Endothelial cell (in vitro differentiated cells): ENCODE measurements around the gene PTPRE. TPM values are rescaled to one million over a fixed set of nuclear protein-coding genes. Genes with fewer than 3 reads are reported as not detected.

Experiments used
- DNase-seq: peaks from one replicate; pipeline ENCODE4 v3.0.0; 2021; ENCODE audit warnings: low spot score
- H3K27ac Mint-ChIP-seq: one replicate; pipeline ENCODE4 v1.8.0; 2021; ENCODE audit warnings: mixed read lengths, inconsistent platforms; ENCODE audit not compliant: unreplicated experiment
- H3K27me3 Mint-ChIP-seq: one replicate; pipeline ENCODE4 v1.8.0; 2021; ENCODE audit warnings: mild to moderate bottlenecking, moderate library complexity, mixed read lengths, inconsistent platforms; ENCODE audit not compliant: unreplicated experiment
- H3K36me3 Mint-ChIP-seq: one replicate; pipeline ENCODE4 v1.8.0; 2021; ENCODE audit warnings: mild to moderate bottlenecking, low read depth, mixed read lengths, inconsistent platforms; ENCODE audit not compliant: unreplicated experiment
- H3K4me1 Mint-ChIP-seq: one replicate; pipeline ENCODE4 v1.8.0; 2021; ENCODE audit warnings: mild to moderate bottlenecking, mixed read lengths, inconsistent platforms; ENCODE audit not compliant: unreplicated experiment
- H3K4me3 Mint-ChIP-seq: one replicate; pipeline ENCODE4 v1.8.0; 2021; ENCODE audit warnings: mild to moderate bottlenecking, mixed read lengths, inconsistent platforms; ENCODE audit not compliant: unreplicated experiment
- H3K9me3 Mint-ChIP-seq: one replicate; pipeline ENCODE4 v1.8.0; 2021; ENCODE audit warnings: mixed read lengths, inconsistent platforms; ENCODE audit not compliant: unreplicated experiment
- CTCF ChIP-seq: fragments of 200-600 bp; sonication (generic); IDR thresholded peaks from one replicate; pipeline ENCODE4 v1.5.0; 2021; ENCODE audit warnings: antibody characterized with exemption; ENCODE audit not compliant: unreplicated experiment
- total RNA-seq: library from RNA; stranded (reverse); fragmentation: NEBNext Ultra II Directional; extraction: Animal tissue kit (Norgen Biotek cat#: 25700); gene quantifications from one replicate; pipeline ENCODE4 v1.2.1, GENCODE V29; 2021; ENCODE audit not compliant: unreplicated experiment

Gene PTPRE
- total RNA-seq, 1 donor from 2014 or later = 117 TPM

- Mint-ChIP-seq H3K27ac (no peak overlapping the region), H3K9me3 (no peaks in the 10 kb centered on the region), H3K27me3 (peaks cover 4% of the 10 kb centered on the region), H3K4me1 (peaks cover 7% of the 10 kb centered on the region), H3K36me3 (peaks cover 67% of the 10 kb centered on the region), H3K4me3 (peak overlapping the region; percentile 6)
- TF ChIP-seq CTCF = no peak
- DNase-seq = no peak
These were observed 166.2 kb downstream of the PTPRE start for GRCh38 chr10:128072941-128073645.

DNA sequence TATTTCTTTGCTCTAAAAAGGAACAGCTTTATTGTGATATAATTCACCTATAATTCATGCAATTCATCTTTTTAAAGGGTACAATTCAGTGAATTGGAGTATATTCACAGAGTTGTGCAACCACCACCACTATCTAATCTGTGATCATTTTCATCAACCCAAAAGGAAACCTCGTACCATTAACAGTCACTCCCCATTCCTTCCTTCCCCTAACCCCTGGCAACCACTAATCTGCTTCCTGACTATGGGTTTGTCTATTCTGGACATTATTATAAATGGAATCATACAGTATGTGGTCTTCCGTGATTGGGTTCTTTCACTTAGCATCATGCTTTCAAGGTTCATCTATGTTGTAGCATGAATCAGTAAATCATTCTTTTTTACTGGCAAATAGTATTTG lies 167.0 kb downstream of the PTPRE start:
- TF ChIP-seq CTCF = no peak
- Mint-ChIP-seq H3K27me3 (peaks cover 7% of the 10 kb centered on the region), H3K4me3 (peak overlapping the region; percentile 6), H3K9me3 (no peaks in the 10 kb centered on the region), H3K4me1 (peaks cover 7% of the 10 kb centered on the region), H3K36me3 (peaks cover 70% of the 10 kb centered on the region), H3K27ac (no peak overlapping the region)
- DNase-seq = no peak

GRCh38 chr10:128074589-128074988 lies 167.7 kb downstream of the PTPRE start:
- H3K27me3 Mint-ChIP-seq = peaks cover 6% of the 10 kb centered on the region
- peaks cover 75% of the 10 kb centered on the region for H3K36me3 Mint-ChIP-seq
- peaks cover 6% of the 10 kb centered on the region for H3K4me1 Mint-ChIP-seq
- H3K9me3 Mint-ChIP-seq = no peaks in the 10 kb centered on the region
- no peak for DNase-seq
- no peak overlapping the region for H3K27ac Mint-ChIP-seq
- H3K4me3 Mint-ChIP-seq = no peak overlapping the region
- TF ChIP-seq CTCF = no peak

DNA sequence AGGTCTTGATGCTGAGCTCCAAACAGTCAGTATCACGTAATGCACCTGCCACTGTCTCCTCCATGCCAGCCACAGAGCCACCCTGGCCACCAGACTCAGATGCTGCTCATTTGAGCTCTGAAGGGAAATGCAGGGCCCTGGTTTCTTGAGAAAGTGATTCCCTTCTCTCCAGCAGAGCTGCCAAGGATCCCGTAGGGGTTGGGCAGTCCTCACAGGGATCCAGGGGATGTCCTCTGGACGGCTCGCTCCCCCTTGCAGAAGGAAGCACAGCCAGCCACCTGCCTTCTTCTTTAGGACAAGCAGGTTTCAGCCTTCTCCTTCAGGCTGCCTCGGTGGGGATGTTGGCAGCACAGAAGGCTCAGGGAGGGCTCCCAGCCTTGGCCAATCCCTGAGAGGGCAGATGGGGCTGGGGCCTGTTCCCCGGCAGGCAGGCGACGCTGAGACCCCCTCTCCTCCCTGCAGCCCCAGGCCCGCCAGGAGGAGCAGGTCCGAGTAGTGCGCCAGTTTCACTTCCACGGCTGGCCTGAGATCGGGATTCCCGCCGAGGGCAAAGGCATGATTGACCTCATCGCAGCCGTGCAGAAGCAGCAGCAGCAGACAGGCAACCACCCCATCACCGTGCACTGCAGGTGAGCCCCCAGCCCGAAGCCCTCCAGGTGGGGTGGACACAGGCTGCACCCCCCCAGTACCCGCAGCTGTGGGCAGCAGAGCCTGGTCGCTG lies 170.4 kb downstream of the PTPRE start:
- Mint-ChIP-seq H3K4me1 (peaks cover 2% of the 10 kb centered on the region), H3K4me3 (no peak overlapping the region)

More for the DNA sequence above, 170.4 kb downstream of the PTPRE start:
- no peak overlapping the region for H3K27ac Mint-ChIP-seq
- peaks cover 6% of the 10 kb centered on the region for H3K27me3 Mint-ChIP-seq
- no peak for DNase-seq
- H3K36me3 Mint-ChIP-seq = peaks cover 71% of the 10 kb centered on the region
- H3K9me3 Mint-ChIP-seq = no peaks in the 10 kb centered on the region
- no peak for TF ChIP-seq CTCF
